ENCODE data around the gene RPGRIP1. TPM values are rescaled to one million over a fixed set of nuclear protein-coding genes. Genes with fewer than 3 reads are reported as not detected.

Gene RPGRIP1
- total and polyA plus RNA-seq, 2 experiments from 2014 or later: 0.31 TPM; not detected in 1

GRCh38 chr14:21322716-21323115, 42.8 kb downstream of the RPGRIP1 start:
- DNase-seq (ENCODE audit: low read depth in 1 of 2, low spot score in 1 of 2): no peak
- H3K4me3 ChIP-seq: no peak overlapping the region

GRCh38 chr14:21326972-21327371, 47.1 kb downstream of the RPGRIP1 start:
- no peak overlapping the region for H3K27ac ChIP-seq
- H3K4me3 ChIP-seq: no peak overlapping the region
- peak in 1 of 2 donors; percentile 13 for DNase-seq (ENCODE audit: low read depth in 1 of 2, low spot score in 1 of 2)
- H3K4me1 ChIP-seq (ENCODE audit: low read depth): no peaks in the 10 kb centered on the region
- H3K36me3 ChIP-seq: no peaks in the 10 kb centered on the region
- H3K27me3 ChIP-seq: no peaks in the 10 kb centered on the region
- H3K9me3 ChIP-seq (ENCODE audit: low read depth): no peaks in the 10 kb centered on the region
- no peak for TF ChIP-seq CTCF (IDR thresholded peaks at IDR 0.05; ENCODE audit: low read depth, low read length)

More at GRCh38 chr14:21322716-21323115, 42.8 kb downstream of the RPGRIP1 start:
- H3K4me1 ChIP-seq (ENCODE audit: low read depth): no peaks in the 10 kb centered on the region
- TF ChIP-seq CTCF (IDR thresholded peaks at IDR 0.05; ENCODE audit: low read depth, low read length): no peak
- H3K27me3 ChIP-seq: no peaks in the 10 kb centered on the region
- H3K9me3 ChIP-seq (ENCODE audit: low read depth): no peaks in the 10 kb centered on the region
- H3K27ac ChIP-seq: no peak overlapping the region
- H3K36me3 ChIP-seq: no peaks in the 10 kb centered on the region

Other genes starting within 250 kb of the RPGRIP1 start
- 0.92 TPM in 1 of 2 replicates, not detected in the other for gene TPPP2, start 249.9 kb upstream of the RPGRIP1 start, total RNA-seq
- 0.39 and 1.9 TPM in 2 replicates for gene TPPP2, start 249.9 kb upstream of the RPGRIP1 start, polyA plus RNA-seq
- not detected in 2 replicates for gene RNASE13, start 245.3 kb upstream of the RPGRIP1 start, total RNA-seq
- gene RNASE13, start 245.3 kb upstream of the RPGRIP1 start, polyA plus RNA-seq: 0.84 TPM in 1 of 2 replicates, not detected in the other
- gene RNASE7, start 237.7 kb upstream of the RPGRIP1 start, total RNA-seq: not detected in 2 replicates
- not detected in 2 replicates for gene RNASE7, start 237.7 kb upstream of the RPGRIP1 start, polyA plus RNA-seq
- not detected in 2 replicates for gene RNASE8, start 222.3 kb upstream of the RPGRIP1 start, total RNA-seq
- gene RNASE8, start 222.3 kb upstream of the RPGRIP1 start, polyA plus RNA-seq: not detected in 2 replicates
- 32.9 and 41.7 TPM in 2 replicates for gene ARHGEF40, start 209.8 kb upstream of the RPGRIP1 start, total RNA-seq
- 26.4 and 31.6 TPM in 2 replicates for gene ARHGEF40, start 209.8 kb upstream of the RPGRIP1 start, polyA plus RNA-seq
- gene ZNF219, start 181.4 kb upstream of the RPGRIP1 start, total RNA-seq: 143 and 154 TPM in 2 replicates
- 49.5 and 77.0 TPM in 2 replicates for gene ZNF219, start 181.4 kb upstream of the RPGRIP1 start, polyA plus RNA-seq
- 0.46 and 1.2 TPM in 2 replicates for gene TMEM253, start 179.0 kb upstream of the RPGRIP1 start, total RNA-seq
- gene TMEM253, start 179.0 kb upstream of the RPGRIP1 start, polyA plus RNA-seq: 1.3 and 2.4 TPM in 2 replicates
- gene OR5AU1, start 124.0 kb upstream of the RPGRIP1 start, total RNA-seq: not detected in 2 replicates
- not detected in 2 replicates for gene OR5AU1, start 124.0 kb upstream of the RPGRIP1 start, polyA plus RNA-seq
- 564 and 928 TPM in 2 replicates for gene HNRNPC, start 10.6 kb upstream of the RPGRIP1 start, total RNA-seq
- 650 and 986 TPM in 2 replicates for gene HNRNPC, start 10.6 kb upstream of the RPGRIP1 start, polyA plus RNA-seq
- 42.5 and 61.2 TPM in 2 replicates for gene SUPT16H, start 103.9 kb downstream of the RPGRIP1 start, total RNA-seq
- 61.7 and 86.0 TPM in 2 replicates for gene SUPT16H, start 103.9 kb downstream of the RPGRIP1 start, polyA plus RNA-seq
- 59.2 and 71.4 TPM in 2 replicates for gene CHD8, start 176.0 kb downstream of the RPGRIP1 start, total RNA-seq
- 25.2 and 36.7 TPM in 2 replicates for gene CHD8, start 176.0 kb downstream of the RPGRIP1 start, polyA plus RNA-seq
- 28.5 and 29.7 TPM in 2 replicates for gene RAB2B, start 196.9 kb downstream of the RPGRIP1 start, total RNA-seq
- gene RAB2B, start 196.9 kb downstream of the RPGRIP1 start, polyA plus RNA-seq: 17.8 and 28.5 TPM in 2 replicates
- gene TOX4, start 197.1 kb downstream of the RPGRIP1 start, total RNA-seq: 34.3 and 37.8 TPM in 2 replicates
- gene TOX4, start 197.1 kb downstream of the RPGRIP1 start, polyA plus RNA-seq: 42.3 and 45.2 TPM in 2 replicates
- gene METTL3, start 231.3 kb downstream of the RPGRIP1 start, total RNA-seq: 57.9 and 69.2 TPM in 2 replicates
- gene METTL3, start 231.3 kb downstream of the RPGRIP1 start, polyA plus RNA-seq: 59.7 and 63.9 TPM in 2 replicates
- 56.8 and 74.6 TPM in 2 replicates for gene SALL2, start 246.3 kb downstream of the RPGRIP1 start, total RNA-seq
- 32.5 and 39.8 TPM in 2 replicates for gene SALL2, start 246.3 kb downstream of the RPGRIP1 start, polyA plus RNA-seq